ENCODE data around the gene MYH9.
"Not testable (repeated sequence)": the region's sequence is repeated elsewhere in the genome, so short reads cannot be mapped to it uniquely, and the experiment has no call there.

MYH9 gene
- total RNA-seq = 701 to 2,364 (median 1,397) reads per million in 18 experiments

DNA sequence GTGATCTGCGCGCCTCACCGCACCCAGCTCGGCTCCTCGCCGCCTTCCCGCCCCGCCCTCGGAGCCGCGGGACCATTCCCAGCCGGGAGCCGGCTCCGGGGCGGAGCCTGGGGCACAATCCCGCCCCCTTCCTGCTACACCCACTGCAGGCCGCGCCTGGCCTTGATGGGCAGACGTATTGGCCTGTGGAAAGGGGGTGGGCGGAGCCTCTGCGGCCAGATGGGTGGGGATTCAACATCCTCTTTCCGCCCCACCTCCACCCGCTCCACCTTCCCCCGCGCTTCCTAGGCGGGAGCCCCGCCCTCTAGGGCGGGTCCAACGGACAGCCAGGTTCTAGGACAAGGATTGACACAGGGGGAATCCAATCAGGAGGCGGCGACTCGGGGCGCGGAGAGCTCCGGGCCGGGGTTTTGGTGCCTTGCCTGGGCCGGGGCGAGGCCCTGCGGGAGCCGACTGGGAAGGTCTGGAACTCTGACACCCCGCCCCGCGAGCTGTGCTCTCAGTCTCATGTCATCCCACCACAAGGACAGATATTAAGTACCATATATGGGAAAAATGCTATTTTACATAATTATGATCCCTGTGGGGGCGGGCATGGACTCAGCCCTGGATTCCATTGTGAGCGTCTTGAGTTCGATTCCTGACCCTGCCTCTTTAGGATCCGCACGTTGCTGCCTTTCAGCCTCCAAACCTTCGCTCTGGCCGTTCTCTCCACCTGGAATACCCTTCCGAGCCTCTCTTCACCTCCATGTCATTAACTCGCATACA, at the start of gene MYH9:
MYH9 (minus strand) TSS at position 9 of the 768 bp plus-strand sequence. CDS start 38,731 bp downstream, outside the sequence.
- peak; percentile 100 for DNase-seq

DNA sequence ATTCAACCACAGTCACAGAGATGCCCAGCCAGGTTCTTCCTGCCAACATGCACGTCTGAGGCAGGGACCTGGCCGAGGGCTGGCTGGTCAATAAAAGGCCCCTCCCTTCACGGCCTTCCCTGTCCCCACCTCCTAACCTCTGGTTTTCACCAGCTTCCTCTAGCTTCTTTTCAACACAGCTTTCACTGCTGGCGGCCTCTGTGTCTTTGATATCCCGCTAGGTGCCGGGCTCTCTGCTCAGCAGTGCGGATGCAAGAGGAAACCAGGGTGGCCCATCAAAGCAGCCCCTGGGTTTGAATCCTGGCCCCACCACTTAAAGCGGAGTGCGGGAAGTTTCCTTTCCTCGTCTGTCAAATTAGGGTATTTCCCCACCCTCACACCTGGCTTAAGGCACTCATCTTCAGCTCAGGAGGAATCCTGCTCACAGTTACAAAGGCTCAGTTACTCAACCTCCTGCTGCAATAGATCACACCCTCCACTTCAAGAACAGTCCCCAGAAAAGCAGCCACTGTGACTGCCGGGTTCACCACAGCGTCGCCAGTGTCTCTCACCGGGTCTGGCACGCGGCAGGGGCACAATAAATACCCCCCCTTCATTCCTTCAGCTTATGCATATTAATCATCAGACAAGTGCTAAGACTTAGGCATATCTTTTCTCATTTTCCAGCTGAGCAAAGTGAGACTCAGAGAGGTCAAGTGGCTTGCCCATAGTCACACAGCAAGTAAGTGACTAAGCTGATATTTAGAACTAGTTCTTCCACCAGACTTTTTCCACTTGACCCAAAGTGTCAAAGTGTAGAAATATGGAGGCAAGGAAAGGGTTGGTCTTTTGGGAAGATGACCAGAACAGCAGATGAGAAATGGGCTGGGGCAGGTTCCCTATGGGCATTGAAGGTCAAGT, 48.0 kb upstream of the MYH9 start:
- DNase-seq = peak in 1 of 2 donors; percentile 21

DNA sequence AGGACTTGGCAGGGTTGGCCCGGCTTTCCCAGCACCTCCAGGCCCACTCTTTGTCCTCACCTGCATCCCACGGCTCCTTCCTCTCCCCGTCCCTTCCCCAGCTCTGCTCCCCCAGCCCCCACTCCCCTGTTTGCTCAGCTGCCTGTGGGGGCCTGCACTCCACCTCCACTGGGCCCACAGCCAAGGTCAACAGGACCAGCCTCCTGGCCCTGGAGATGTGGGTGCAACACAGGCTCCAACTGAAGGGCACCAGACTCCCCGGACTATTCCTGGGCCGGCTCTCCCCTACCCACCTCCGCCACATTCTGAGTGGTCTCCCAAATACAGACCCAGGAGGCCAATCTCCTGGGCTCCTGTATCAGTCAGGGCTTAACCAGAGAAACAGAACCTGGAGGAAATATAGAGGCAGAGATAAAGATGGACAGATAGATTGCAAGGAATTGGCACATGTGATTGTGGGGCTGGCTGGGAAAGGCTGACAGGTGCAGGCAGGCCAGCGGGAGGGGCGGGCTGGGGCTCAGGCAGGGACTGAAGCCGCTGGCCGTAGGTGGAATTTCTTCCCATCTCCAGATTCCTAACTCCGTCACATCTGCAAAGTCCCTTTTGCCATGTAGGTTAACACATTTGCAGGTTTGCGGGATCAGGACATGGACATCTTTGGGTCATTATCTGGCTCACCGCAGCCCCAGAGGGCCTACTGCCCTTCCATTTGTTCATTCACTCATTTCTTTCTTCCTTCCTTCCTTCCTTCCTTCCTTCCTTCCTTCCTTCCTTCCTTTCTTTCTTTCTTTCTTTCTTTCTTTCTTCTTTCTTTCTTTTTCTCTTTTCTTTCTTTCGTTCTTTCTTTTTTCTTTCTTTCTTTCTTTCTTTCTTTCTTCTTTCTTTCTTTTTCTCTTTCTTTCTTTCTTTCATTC, 45.8 kb upstream of the MYH9 start:
- no peak for DNase-seq

DNA sequence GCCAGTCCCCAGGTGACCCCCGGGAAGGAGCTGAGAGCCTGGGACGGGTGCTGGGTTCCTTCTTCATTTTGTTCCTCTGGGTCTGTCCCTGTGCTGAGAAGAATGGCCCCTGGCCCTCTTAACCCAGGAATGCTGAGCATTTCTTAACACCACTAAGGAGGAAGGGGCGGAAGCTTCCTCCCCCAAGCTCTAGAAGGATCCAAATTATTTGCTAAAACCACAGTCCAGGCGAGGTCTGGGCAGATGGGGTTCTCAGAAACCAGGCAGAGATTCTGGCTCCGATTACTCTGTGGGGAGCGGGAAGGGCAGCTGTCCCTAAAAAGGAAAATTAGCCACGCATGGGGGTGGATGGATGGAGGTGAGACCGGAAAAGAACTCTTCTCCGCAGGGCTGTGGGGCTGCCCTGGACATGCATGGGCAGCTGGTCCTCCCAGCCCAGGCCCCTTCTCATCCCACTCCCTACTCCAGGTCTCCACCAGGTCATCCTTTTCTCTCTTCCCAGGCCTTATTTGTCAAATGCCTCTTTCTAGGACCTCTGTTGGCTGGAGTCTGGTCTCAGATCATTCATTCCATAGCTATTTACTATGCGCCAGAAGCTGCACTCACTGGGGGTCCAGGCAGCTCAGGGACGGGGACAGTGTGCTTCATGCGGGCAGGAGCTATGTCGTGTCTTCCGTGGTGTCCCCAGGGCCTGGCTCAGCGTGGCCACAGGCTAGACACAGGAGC, 45.0 kb upstream of the MYH9 start:
- DNase-seq = no peak

DNA sequence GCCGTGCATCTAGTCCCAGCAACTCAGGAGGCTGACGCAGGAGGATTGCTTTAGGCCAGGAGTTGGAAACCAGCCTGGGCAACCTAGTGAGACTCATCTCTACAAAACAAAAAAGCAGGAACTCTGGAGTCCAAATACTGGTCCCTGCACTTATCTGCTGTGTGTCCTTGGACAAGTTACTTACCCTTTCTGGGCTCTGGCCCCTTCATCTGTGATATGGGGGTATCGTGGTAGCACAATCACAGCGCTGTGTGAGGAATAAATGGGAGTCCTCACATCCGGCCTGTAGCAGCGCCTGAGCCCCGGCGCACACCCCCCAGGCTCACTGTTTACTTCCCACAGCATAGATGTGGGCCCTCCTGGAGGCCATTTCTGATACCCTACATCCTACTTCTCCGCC, 44.2 kb upstream of the MYH9 start:
- no peak for DNase-seq

DNA sequence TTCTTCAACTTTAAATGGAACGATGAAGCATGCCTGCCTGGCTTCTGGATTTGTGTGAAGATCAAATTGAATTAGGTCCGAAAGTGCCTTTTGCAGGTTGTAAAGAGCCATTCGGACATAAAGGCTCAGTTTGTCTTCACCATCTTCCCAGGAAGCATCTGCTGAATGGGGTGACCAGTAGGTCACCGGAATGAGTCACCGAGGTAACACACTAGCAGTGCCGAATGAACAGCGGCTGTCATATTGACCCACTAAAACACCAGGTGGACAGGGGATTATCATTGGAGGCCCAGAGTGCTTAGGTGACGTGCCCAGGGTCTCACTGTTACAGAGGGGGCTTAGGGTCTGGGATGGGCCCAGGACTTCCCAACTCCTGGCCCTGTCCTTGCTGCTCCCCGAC, 43.1 kb upstream of the MYH9 start:
- DNase-seq = no peak

DNA sequence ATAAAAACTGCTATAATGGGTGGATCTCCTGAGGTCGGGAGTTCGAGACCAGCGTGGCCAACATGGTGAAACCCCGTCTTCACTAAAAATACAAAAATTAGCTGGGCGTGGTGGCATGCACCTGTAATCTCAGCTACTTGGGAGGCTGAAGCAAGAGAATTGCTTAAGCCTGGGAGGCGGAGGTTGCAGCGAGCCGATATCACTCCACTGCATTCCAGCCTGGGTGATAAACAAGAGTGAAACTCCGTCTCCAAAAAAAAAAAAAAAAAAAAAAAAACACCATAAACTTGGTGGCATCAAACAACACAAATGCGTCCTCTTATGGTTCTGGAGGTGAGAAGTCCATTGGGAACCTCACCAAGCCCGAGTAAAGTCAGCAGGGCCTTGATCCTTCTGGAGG, 40.2 kb upstream of the MYH9 start:
- DNase-seq = not testable (repeated sequence)

DNA sequence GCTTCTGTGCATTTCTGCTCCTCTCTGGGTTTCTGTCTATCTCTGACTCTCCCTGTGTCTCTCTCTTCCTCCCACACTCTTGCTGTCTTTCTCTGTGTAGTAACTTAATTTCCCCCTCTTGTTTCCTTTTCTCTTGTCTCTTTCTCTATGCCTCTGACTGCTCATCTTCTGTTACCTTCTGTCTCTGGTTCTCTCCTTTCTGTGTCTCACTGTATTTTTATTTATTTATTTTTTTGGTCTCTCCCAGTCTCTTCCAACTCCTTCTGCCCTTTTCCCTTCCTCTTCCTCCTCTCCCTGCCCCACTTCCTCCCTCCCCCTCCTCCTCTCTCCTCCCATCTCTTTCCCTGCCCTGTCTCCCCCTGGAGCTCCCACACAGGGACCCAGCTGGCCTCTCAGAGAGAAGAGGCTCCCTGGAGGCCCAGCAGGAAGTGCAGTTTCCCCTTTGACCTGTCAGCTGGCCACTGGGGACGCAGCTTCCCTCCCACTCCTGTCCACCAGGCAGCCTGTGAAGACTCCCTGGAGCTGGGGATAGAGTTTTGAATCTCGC, 38.3 kb upstream of the MYH9 start:
- peak; percentile 71 to 83 for DNase-seq

DNA sequence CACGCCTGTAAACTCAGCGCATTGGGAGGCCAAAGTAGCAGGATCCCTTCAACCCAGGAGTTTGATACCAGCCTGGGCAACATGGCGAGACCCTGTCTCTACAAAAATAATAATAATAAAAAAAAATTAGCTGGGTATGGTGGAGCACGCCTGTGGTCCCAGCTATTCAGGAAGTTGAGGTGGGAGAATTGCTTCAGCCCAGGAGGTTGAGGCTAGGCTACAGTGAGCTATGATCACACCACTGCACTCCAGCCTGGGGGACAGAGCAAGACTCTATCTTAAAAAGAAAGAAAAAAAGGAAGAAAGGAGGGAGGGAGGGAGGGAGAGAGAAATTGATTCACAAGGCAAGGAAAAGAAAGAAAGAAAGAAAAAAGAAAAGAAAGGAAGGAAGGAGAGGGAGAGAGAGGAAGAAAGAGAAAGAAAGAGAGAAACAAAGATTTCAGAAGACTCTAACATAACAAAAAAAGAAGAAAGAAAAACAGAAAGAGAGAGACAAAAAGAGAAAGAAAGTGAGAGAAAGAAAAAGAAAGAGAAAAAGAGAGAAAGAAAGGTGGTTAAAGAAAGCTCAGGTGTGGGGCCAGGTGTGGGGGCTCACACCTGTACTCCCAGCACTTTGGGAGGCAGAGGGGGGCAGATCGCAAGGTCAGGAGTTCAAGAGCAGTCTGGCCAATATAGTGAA, 37.3 kb upstream of the MYH9 start:
- peak; percentile 17 to 45 for DNase-seq

DNA sequence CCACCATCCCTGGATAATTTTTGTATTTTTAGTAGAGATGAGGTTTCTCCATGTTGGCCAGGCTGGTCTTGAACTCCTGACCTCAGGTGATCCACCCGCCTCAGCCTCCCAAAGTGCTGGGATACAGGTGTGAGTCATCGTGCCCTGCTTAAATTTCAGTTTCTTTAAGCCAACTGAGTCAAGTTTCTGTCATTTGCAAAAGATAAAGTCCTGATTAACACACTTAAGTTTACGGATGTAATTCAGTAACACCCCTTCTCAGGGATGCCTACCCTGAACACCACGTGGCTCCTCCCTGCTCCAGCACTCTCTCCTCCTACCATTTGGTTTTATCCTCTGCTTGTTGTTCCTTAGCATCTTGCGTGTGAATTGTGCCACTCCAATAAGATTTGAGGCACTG, 36.7 kb upstream of the MYH9 start:
- DNase-seq = not testable (repeated sequence)

DNA sequence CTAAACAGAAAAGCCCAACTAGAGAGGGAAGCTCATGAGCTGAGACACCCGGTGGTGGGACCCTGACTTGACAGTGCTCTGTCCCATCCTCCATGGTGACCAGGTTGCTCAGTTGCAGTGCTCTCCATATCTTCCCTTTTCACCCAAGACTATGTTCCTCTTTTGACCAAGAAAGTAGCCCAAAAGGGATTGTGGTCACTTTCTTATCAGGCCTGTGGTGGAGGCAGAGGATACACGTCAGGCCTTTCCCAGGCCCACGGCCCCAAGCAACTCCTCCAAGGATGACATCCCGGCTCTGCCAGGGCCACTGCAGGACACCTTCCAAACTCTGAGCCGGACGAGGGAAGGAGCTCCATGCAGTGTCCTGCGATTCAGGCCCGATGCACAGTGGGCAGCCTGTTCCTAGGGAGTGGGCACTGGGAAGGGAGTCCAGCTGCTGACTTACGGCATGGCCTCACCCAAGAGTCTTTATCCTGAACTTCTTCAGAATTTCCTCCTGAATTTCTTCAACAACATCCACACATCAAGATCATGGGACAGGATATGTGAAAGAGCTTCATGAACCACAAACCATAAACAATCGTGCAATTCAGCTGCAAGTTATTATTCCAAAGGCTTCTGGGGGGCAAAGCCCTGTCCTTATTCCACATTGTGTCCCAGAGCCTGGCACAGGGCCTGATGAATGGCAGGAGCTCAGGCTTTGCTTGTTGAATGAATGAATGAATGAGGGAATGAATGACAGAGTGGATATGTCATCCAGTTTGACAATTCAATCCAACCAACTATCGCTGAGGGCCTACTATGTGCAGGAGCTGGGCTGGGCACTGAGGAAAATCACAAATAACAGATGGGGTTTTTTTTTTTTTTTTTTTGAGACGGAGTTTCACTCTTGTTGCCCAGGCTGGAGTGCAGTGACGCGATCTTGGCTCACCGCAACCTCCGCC, 36.0 kb upstream of the MYH9 start:
- DNase-seq = peak; percentile 78 to 86

DNA sequence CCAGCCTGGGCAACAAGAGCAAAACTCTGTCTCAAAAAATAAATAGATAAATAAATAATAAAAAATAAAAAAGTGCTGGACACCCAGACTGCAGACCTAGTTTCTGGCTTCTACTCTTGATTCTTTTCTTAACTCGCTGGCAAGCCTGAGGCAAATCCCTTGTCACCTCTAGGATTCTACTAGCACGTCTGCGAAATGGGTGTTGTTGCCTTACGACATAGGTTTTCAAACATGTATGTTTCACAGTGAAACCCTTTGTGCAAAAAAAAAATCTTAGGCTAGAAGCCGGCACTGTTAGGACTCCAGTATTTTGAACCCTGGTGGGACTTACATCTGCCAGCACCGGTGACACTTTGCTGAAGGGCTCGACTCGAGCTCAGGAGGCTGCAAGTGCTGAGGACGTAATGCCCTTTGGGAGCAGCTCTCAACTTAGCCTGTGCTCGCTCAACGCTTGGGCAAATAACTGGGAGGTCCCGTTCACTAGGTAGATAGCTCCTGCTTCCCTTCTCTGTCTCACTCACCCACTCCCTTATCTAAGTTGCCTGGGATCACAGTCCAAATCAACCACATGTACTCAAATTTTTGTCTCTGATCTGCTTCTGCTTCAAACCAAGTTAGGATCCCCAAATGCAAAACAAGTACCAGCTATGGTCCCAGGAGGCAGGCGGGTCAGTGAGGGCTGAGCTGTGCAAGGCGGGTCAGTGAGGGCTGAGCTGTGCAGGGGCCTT, 34.7 kb upstream of the MYH9 start:
- DNase-seq = no peak

DNA sequence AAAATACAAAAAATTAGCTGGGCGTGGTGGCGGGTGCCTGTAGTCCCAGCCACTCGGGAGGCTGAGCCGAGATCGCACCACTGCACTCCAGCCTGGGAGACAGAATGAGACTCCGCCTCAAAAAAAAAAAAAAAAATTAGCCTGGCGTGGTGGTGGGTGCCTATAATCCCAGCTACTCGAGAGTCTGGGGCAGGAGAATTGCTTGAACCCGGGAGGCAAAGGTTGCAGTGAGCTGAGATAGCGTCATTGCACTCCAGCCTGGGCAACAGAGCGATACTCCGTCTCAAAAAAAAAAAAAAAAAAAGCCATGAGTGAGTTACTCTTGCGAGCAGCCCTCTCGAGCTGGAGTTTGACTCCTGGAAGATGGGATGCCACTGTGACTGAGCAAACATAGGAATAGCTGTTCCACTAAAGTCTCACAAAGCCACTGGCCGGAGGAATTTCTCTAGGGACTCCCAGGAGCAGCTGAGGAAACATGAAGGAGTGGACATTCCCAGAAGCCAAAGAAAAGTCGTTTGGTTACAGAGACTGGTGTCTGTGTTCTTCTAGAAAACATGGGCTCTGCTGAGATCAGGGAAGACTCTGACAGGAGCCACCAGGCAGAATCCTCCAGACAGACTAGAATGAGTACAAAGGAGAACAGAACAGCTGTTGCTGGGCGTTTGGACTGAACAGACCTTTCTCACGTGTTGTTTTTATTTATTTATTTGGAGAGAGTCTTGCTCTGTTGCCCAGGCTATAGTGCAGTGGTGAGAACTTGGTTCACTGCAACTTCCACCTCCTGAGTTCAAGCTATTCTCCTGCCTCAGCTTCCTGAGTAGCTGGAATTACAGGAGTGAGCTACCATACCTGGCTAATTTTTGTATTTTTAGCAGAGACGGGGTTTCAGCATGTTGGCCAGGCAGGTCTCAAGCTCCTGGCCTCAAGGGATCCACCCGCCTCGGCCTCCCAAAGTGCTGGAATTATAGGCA, 32.4 kb upstream of the MYH9 start:
- no peak for DNase-seq

DNA sequence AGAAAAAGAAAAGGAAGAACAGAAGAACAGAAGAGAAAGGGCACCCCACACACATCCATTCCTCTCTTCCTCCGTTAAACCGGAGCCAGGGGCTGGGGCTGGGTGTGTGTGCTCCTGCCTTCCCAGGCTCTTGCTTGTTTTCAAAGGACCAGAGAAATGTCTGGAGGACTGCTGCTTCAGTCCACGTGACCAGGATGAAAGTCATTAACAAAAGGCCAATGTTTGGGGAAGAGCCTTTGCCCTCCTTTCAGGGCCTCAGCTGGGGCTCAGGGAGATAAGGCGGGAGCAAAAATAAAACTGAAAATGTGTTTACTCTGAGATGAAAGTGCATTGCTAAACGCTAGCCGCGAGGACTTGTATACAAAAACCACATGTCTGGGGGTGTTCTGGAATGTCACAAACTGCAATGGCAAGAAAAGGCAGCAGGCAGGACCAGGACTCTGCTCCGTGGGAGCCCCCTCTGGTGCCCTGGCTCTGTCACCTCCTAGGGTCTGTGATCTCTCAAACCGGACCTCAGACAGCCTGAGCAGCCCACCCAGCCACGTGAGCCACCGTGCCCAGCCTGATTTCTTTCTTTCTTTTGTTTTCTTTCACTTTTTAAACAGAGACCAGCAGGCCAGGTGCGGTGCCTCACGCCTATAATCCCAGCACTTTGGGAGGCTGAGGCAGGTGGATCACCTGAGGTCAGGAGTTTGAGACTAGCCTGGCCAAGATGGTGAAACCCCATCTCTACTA, 31.6 kb upstream of the MYH9 start:
- DNase-seq = peak; percentile 86 to 91

DNA sequence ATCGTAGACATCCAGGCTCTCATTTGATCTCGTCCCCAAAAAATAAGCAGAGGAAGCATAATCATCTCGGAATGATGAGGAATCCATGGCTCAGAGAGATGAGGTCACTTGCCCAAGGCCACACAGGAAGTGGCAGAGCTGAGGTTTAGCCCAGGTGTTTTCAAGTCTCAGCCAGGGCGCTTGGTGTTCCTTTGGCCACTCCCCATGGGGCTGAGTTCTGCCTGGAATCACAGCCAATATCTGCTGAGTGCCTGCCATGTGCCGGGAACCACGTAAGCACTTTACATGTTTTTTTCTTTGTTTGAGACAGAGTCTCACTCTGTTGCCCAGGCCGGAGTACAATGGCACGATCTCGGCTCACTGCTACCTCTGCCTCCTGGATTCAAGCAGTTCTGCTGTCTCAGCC, 29.5 kb upstream of the MYH9 start:
- no peak for DNase-seq

DNA sequence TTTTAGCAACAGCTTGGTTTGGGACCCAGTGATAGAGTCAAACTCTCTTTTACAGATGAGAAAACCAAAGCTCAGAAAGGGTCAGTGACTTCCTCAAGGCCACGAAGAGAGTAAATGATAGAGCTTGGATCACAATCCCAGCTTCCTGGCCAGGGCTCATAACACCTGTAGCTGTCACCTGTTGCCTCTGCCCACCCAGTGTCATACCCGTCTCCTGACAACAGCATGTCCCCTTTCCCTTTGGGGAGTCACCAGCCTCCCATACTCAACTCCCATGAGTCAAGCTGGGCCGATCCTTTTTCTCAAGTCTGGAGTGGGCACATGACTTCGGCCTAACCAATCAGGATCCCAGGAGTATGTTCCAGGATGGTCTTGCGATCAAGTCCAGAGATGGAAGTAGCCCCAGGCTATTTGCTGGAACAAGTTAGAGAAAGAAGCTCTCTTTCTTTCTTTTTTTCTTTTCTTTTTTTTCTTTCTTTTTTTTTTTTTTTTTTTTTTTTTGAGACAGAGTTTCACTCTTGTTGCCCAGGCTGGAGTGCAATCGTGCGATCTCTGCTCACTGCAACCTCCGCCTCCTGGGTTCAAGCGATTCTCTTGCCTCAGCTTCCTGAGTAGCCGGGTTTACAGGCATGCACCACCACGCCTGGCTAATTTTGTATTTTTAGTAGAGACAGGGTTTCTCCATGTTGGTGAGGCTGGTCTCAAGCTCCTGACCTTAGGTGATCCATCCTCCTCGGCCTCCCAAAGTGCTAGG, 27.8 kb upstream of the MYH9 start:
- DNase-seq = no peak
